Measurements from ENCODE around the gene HERC4. TPM values are rescaled to one million over a fixed set of nuclear protein-coding genes. Genes with fewer than 3 reads are reported as not detected.
"Not testable (repeated sequence)": the region's sequence is repeated elsewhere in the genome, so short reads cannot be mapped to it uniquely, and the experiment has no call there.

The HERC4 gene
- total RNA-seq, 1 donor = 125 TPM

DNA sequence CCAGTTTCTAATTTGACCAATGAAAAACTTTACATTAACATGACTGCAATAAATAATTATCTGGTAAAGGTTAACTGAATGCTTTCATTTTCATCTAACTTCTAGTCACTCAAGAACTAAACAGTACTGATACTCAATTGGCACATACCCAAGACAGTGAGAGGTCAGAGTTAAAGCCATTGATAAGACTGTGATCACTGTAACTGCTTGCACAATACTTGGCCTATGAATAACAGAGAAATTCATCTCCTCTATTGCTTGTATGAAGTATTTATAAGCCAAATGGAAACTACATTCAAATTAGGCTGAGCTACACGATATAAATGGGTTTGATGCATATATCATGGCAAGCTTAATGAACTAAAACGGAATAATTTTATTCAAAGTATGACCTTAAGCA, 43.0 kb downstream of the HERC4 start:
- no peak for DNase-seq (ENCODE audit: insufficient read length, low spot score, missing footprints)
- Histone ChIP-seq H3K36me3 (ENCODE audit: insufficient read depth, low read length) (peaks cover 78% of the 10 kb centered on the region), H3K4me3 (ENCODE audit: insufficient read depth, low read length) (no peak overlapping the region), H2AFZ (ENCODE audit: low read length) (no peak overlapping the region), H3K79me2 (ENCODE audit: insufficient read depth, low read length) (peaks cover 56% of the 10 kb centered on the region), H3K9me3 (ENCODE audit: low read depth, low read length) (no peaks in the 10 kb centered on the region), H3K27ac (ENCODE audit: low read depth, low read length) (peak overlapping the region; percentile 30), H3K4me1 (ENCODE audit: insufficient read depth, low read length) (no peaks in the 10 kb centered on the region), H3K4me2 (ENCODE audit: insufficient read depth, low read length) (no peak overlapping the region), H3K27me3 (ENCODE audit: insufficient read depth, low read length) (no peaks in the 10 kb centered on the region), H4K20me1 (ENCODE audit: insufficient read depth, low read length) (no peaks in the 10 kb centered on the region)
- TF ChIP-seq CTCF (IDR thresholded peaks at IDR 0.05; ENCODE audit: extremely low read depth, low read depth, low read length) = no peak

DNA sequence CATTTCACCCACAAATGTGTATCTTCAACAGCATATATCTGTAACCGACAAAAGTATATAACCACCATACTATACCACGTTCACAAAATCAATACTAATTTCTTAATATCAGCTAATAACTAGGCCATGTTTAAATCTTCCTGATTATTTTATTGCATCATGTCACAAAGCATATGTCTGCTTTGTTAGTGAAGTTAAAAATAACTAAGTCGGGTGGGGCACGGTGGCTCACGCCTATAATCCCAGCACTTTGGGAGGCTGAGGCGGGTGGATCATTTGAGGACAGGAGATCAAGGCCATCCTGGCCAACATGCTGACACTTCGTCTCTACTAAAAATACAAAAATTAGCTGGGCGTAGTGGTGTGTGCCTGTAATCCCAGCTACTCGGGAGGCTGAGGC, 47.7 kb downstream of the HERC4 start:
- H3K27me3 ChIP-seq (ENCODE audit: insufficient read depth, low read length) = no peaks in the 10 kb centered on the region
- no peaks in the 10 kb centered on the region for H4K20me1 ChIP-seq (ENCODE audit: insufficient read depth, low read length)
- H3K79me2 ChIP-seq (ENCODE audit: insufficient read depth, low read length) = peaks cover 59% of the 10 kb centered on the region
- H3K27ac ChIP-seq (ENCODE audit: low read depth, low read length) = no peak overlapping the region
- no peak overlapping the region for H3K4me3 ChIP-seq (ENCODE audit: insufficient read depth, low read length)
- H2AFZ ChIP-seq (ENCODE audit: low read length) = no peak overlapping the region
- no peak for TF ChIP-seq CTCF (IDR thresholded peaks at IDR 0.05; ENCODE audit: extremely low read depth, low read depth, low read length)
- peaks cover 83% of the 10 kb centered on the region for H3K36me3 ChIP-seq (ENCODE audit: insufficient read depth, low read length)
- no peak for DNase-seq (ENCODE audit: insufficient read length, low spot score, missing footprints)
- H3K4me2 ChIP-seq (ENCODE audit: insufficient read depth, low read length) = no peak overlapping the region
- H3K4me1 ChIP-seq (ENCODE audit: insufficient read depth, low read length) = no peaks in the 10 kb centered on the region
- no peaks in the 10 kb centered on the region for H3K9me3 ChIP-seq (ENCODE audit: low read depth, low read length)

- Histone ChIP-seq H3K4me1 (ENCODE audit: insufficient read depth, low read length) (no peaks in the 10 kb centered on the region), H3K4me3 (ENCODE audit: insufficient read depth, low read length) (no peak overlapping the region), H3K9me3 (ENCODE audit: low read depth, low read length) (no peaks in the 10 kb centered on the region), H3K27me3 (ENCODE audit: insufficient read depth, low read length) (no peaks in the 10 kb centered on the region), H3K27ac (ENCODE audit: low read depth, low read length) (no peak overlapping the region), H3K79me2 (ENCODE audit: insufficient read depth, low read length) (peaks cover 60% of the 10 kb centered on the region), H3K4me2 (ENCODE audit: insufficient read depth, low read length) (no peak overlapping the region), H2AFZ (ENCODE audit: low read length) (no peak overlapping the region), H3K36me3 (ENCODE audit: insufficient read depth, low read length) (peaks cover 80% of the 10 kb centered on the region), H4K20me1 (ENCODE audit: insufficient read depth, low read length) (no peaks in the 10 kb centered on the region)
- no peak for TF ChIP-seq CTCF (IDR thresholded peaks at IDR 0.05; ENCODE audit: extremely low read depth, low read depth, low read length)
- no peak for DNase-seq (ENCODE audit: insufficient read length, low spot score, missing footprints)
These were observed 51.8 kb downstream of the HERC4 start for GRCh38 chr10:68023292-68023691.

- H3K27me3 ChIP-seq (ENCODE audit: insufficient read depth, low read length); H4K20me1 ChIP-seq (ENCODE audit: insufficient read depth, low read length); H3K9me3 ChIP-seq (ENCODE audit: low read depth, low read length); DNase-seq (ENCODE audit: insufficient read length, low spot score, missing footprints); H3K27ac ChIP-seq (ENCODE audit: low read depth, low read length); H3K4me1 ChIP-seq (ENCODE audit: insufficient read depth, low read length); H2AFZ ChIP-seq (ENCODE audit: low read length); H3K4me2 ChIP-seq (ENCODE audit: insufficient read depth, low read length); H3K4me3 ChIP-seq (ENCODE audit: insufficient read depth, low read length): not testable (repeated sequence)
- Histone ChIP-seq H3K36me3 (ENCODE audit: insufficient read depth, low read length) (peaks cover 84% of the 10 kb centered on the region), H3K79me2 (ENCODE audit: insufficient read depth, low read length) (peaks cover 61% of the 10 kb centered on the region)
These were observed 52.8 kb downstream of the HERC4 start for GRCh38 chr10:68022324-68022723.

DNA sequence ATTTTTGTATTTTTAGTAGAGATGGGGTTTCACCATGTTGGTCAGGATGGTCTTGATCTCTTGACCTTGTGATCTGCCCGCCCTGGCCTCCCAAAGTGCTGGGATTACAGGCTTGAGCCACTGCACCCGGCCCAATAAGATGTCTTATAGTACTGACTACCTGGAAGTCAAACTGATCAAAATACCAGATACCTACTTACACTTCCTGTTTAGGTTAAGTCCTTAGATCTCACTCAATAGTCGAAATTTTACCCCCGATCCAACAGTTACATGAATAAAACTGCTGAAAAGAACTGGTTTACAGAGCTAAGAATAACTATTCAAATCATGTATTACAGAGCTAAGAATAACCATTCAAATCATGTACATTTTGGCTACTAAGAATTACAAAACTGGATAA, 58.6 kb downstream of the HERC4 start:
- H3K4me2 ChIP-seq (ENCODE audit: insufficient read depth, low read length); H3K9me3 ChIP-seq (ENCODE audit: low read depth, low read length); H3K4me1 ChIP-seq (ENCODE audit: insufficient read depth, low read length); H4K20me1 ChIP-seq (ENCODE audit: insufficient read depth, low read length); H3K4me3 ChIP-seq (ENCODE audit: insufficient read depth, low read length); H3K27ac ChIP-seq (ENCODE audit: low read depth, low read length); H3K27me3 ChIP-seq (ENCODE audit: insufficient read depth, low read length); DNase-seq (ENCODE audit: insufficient read length, low spot score, missing footprints); H2AFZ ChIP-seq (ENCODE audit: low read length): not testable (repeated sequence)
- Histone ChIP-seq H3K36me3 (ENCODE audit: insufficient read depth, low read length) (peaks cover 86% of the 10 kb centered on the region), H3K79me2 (ENCODE audit: insufficient read depth, low read length) (peaks cover 59% of the 10 kb centered on the region)
